Stimulated activated CD8-positive, alpha-beta memory T cell treated with anti-CD3 and anti-CD28 coated beads, Interleukin-4, amount 100 ng/mL, for 4 hours (primary cell): Measurements from ENCODE around the gene PDLIM1.
A peak's percentile ranks its signal among the peaks of the same experiment; 100 is the strongest.
"Not testable (repeated sequence)": the region's sequence is repeated elsewhere in the genome, so short reads cannot be mapped to it uniquely, and the experiment has no call there.

Source experiments
- DNase-seq, 2 donors: peaks; one replicate each; pipeline ENCODE4 v3.0.0-alpha.2; 2020; ENCODE audit warnings: low read depth in 2 of 2, low spot score in 1 of 2

Gene PDLIM1

GRCh38 chr10:95243318-95243617 is 47.5 kb downstream of the PDLIM1 start:
- no peak for DNase-seq

- no peak for DNase-seq
Observed at GRCh38 chr10:95242581-95243317, 48.1 kb downstream of the PDLIM1 start.

- no peak for DNase-seq
Observed at GRCh38 chr10:95241533-95241932, 49.3 kb downstream of the PDLIM1 start.

DNA sequence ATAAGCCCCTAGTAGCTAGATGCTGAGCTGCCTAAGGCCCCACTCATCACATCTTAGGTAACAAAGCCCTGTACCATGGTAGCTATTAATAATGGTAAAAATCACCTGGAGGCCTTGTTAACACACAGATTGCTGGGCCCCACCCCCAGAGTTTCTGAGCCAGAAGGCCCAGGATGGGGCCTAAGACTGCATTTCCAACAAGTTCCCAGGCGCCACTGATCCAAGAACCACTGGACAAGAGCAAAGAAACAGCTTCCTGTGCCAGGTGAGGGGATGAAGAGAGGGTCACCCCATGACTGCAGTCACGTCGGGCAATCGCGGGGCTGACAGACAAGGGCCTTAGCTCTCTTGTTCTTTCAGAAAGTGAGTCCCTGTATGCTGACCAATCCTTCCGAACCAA is 50.0 kb downstream of the PDLIM1 start:
- DNase-seq, result no peak

GRCh38 chr10:95240096-95240495 is 50.7 kb downstream of the PDLIM1 start:
- DNase-seq, result not testable (repeated sequence)

GRCh38 chr10:95237376-95238170 is 53.2 kb downstream of the PDLIM1 start:
- no peak for DNase-seq

GRCh38 chr10:95236068-95236903 is 54.5 kb downstream of the PDLIM1 start:
- DNase-seq, result no peak

- no peak for DNase-seq
Observed at GRCh38 chr10:95235676-95236067, 55.1 kb downstream of the PDLIM1 start.

GRCh38 chr10:95234951-95235350 is 55.9 kb downstream of the PDLIM1 start:
- DNase-seq, result no peak

DNA sequence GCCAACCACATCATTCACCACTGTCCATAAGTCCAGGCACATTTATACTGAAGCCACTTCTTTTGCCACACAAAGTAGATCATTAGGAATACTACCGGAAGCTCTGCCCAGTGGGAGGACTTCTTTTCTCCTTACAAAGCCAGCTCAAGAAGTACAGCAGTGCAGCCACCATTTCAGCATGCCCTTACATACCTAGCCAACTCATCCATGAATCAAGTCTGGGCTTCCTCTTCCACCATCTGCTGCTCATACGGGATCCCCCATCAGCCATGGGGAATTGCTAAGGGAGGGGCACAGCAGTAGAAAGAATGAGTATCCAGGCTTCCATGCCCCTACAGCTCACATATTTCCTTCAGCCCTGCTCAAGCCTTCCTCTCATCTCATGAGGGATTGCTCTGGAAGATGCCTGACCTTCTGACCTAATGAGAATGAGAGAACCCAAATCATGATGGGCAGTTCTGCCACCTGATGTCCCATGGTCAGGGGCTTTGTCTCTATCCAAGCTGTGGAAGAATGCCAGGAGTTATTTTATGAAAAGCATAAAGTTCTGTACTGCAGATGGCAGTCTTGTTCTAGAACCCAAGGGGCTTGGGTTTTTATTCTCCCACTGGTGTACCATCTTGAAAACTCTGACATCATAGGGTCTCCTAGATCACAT is 57.3 kb downstream of the PDLIM1 start:
- no peak for DNase-seq

- peak; percentile 17 to 48 for DNase-seq
Observed at GRCh38 chr10:95230677-95231586, 59.9 kb downstream of the PDLIM1 start.

- DNase-seq, result no peak
Observed at GRCh38 chr10:95229724-95230627, 60.8 kb downstream of the PDLIM1 start.

DNA sequence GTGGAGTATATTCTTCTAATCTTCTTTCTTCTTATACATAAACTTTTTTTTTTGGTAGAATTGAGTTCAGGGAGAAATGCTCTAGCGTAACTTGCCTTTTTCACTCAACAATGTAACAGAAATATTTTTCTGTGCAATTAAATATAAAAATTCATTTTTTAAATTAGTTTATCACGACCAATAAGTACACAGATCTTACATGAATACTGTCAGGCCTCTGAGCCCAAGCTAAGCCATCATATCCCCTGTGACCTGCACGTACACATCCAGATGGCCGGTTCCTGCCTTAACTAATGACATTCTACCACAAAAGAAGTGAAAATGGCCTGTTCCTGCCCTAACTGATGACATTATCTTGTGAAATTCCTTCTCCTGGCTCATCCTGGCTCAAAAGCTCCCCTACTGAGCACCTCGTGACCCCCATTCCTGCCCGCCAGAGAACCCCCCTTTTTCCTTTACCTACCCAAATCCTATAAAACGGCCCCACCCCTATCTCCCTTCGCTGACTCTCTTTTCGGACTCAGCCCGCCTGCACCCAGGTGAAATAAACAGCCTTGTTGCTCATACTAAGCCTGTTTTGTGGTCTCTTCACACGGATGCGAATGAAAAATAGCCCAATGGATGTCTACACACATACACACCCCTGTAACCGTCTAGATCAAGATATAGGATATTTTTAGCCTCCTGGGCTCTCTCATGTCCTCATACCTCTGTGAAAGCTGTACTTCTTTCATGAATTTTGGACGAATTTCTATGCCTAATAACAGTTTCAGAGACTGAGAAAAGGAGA is 61.7 kb downstream of the PDLIM1 start:
- not testable (repeated sequence) for DNase-seq

- no peak for DNase-seq
Observed at GRCh38 chr10:95225136-95225535, 65.7 kb downstream of the PDLIM1 start.

GRCh38 chr10:95221124-95221523 is 69.7 kb downstream of the PDLIM1 start:
- DNase-seq, result no peak

GRCh38 chr10:95220539-95220938 is 70.3 kb downstream of the PDLIM1 start:
- DNase-seq, result no peak

- DNase-seq, result no peak
Observed at GRCh38 chr10:95217476-95217875, 73.3 kb downstream of the PDLIM1 start.

- DNase-seq, result no peak
Observed at GRCh38 chr10:95214793-95215192, 76.0 kb downstream of the PDLIM1 start.
